ENCODE measurements around the gene BAIAP2L2. TPM values are rescaled to one million over a fixed set of nuclear protein-coding genes. Genes with fewer than 3 reads are reported as not detected.

Gene BAIAP2L2
- polyA plus RNA-seq, 2 of the 4 experiments (the other 2 are of a cell fraction), result 3.5 to 4.7 TPM

DNA sequence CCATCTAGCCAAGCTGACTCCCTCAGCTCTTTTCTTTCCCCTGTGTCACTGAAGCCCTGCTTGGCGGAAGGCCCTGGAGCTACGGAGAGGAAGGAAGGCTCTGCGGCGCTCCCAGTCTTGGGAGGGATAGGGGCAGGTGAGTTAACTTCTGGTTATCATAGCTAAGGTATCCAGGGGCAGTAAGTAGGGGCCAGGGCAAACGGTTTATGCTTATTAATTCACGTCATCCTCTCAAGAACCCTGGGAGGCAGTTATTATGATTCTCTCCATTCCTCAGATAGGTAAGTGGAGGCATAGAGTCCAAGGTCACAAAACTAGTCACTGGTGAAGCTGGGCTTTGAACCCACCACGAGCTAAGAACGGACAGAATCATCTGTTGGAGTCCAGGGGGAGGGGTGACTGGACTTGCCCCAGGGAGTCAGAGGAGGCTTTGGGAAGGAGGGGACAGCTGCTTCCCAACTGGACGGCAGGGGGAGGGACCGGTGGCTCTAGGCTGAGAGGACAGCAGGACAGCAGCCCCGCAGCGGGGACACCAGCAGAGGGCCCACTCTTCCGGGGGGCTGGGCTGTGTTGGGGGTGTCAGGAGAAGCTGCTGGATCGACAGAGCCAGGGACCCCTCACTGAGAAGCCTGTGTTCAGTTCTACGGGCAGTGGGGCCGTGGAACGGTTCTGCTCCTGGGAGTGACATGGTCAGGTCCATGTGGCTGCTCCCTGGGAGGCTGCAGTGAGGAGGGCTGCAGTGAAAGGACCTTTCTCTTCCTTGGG, 3.5 kb downstream of the BAIAP2L2 start:
- Histone ChIP-seq H3K4me3 (no peak overlapping the region), H3K4me1 (peaks cover 45% of the 10 kb centered on the region), H3K4me2 (no peak overlapping the region), H3K9me3 (no peaks in the 10 kb centered on the region), H3K27ac (peak overlapping the region; percentile 66 to 76; a peak in 4 of 6 replicates)
- TF ChIP-seq USF2 (IDR thresholded peaks at IDR 0.05) (no peak), HES2 (IDR thresholded peaks at IDR 0.05) (no peak), SMC3 (IDR thresholded peaks at IDR 0.05) (no peak), FOXS1 (CRISPR knock-in tag; IDR thresholded peaks at IDR 0.05) (no peak), RARB (CRISPR knock-in tag; IDR thresholded peaks at IDR 0.05) (no peak), CHD4 (IDR thresholded peaks at IDR 0.05; ENCODE audit: borderline replicate concordance) (no peak), KDM1A (IDR thresholded peaks at IDR 0.05; ENCODE audit: low read depth) (no peak), EHF (CRISPR knock-in tag; IDR thresholded peaks at IDR 0.05) (no peak), HOXB5 (CRISPR knock-in tag; IDR thresholded peaks at IDR 0.05) (no peak), TFCP2L1 (CRISPR knock-in tag; IDR thresholded peaks at IDR 0.05) (no peak), MYC (IDR thresholded peaks at IDR 0.05; ENCODE audit: borderline replicate concordance, low read length) (no peak), GATA3 (IDR thresholded peaks at IDR 0.05; ENCODE audit: borderline replicate concordance) (no peak), ESRRA (IDR thresholded peaks at IDR 0.05; ENCODE audit: borderline replicate concordance, low read length) (no peak), RFX5 (IDR thresholded peaks at IDR 0.05) (no peak)
- TF ChIP-seq, protein P1, sequence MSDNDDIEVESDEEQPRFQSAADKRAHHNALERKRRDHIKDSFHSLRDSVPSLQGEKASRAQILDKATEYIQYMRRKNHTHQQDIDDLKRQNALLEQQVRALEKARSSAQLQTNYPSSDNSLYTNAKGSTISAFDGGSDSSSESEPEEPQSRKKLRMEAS (IDR thresholded peaks at IDR 0.05), result no peak
- TF ChIP-seq, protein P2, sequence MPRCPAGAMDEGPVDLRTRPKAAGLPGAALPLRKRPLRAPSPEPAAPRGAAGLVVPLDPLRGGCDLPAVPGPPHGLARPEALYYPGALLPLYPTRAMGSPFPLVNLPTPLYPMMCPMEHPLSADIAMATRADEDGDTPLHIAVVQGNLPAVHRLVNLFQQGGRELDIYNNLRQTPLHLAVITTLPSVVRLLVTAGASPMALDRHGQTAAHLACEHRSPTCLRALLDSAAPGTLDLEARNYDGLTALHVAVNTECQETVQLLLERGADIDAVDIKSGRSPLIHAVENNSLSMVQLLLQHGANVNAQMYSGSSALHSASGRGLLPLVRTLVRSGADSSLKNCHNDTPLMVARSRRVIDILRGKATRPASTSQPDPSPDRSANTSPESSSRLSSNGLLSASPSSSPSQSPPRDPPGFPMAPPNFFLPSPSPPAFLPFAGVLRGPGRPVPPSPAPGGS (IDR thresholded peaks at IDR 0.05), result no peak
- FAIRE-seq (no peak), DNase-seq (ENCODE audit: low read depth in 1 of 2, low spot score in 1 of 2) (no peak), ATAC-seq (no peak)
- ChIA-PET CTCF (interaction anchor here (0.7 to 1.6 kb wide), 7 partner anchors 8 to 400 kb away, joined by 3 to 5 read pairs (median 3); no protein-coding TSS in a partner anchor), POLR2A (no interaction called here)
- WGBS (ENCODE audit: missing lambda C conversion rate), result 83% methylated on average over 16 of the region's 17 CpGs

DNA sequence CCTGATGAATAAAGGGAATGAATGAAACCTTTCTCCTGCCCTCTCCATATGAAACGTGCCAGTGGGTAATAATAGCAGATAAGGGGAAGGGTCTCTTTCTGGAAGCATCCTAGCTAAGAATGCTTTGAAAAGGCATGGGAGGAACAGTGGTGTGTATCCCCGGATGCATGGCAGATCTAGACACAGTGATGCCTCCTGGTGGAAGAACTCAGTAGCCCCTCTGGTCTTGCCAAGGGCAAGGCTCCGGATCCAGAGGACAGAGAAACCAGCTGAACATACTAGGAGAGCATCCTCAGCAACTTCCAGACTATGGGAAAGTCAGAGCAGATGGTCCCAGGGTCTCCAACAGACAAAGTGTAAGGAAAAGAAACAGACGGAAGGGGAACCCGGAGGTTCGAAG, 6.4 kb downstream of the BAIAP2L2 start:
- TF ChIP-seq RAD21 (conservative IDR thresholded peaks at IDR 0.05 in 1 of 2, IDR thresholded peaks at IDR 0.05 in 1 of 2) (peak in 1 of 2 experiments; percentile 28; a peak in 1 of 5 replicates), POLR2A (IDR thresholded peaks at IDR 0.05; ENCODE audit: low read length) (no peak), JUNB (IDR thresholded peaks at IDR 0.05) (no peak), BHLHE40 (IDR thresholded peaks at IDR 0.05; ENCODE audit: low read depth, low read length) (no peak), ZNF302 (CRISPR knock-in tag; IDR thresholded peaks at IDR 0.05) (no peak), MAZ (IDR thresholded peaks at IDR 0.05; ENCODE audit: borderline replicate concordance, low read depth, low read length) (no peak)
- ChIA-PET POLR2A (no interaction called here), CTCF (interaction anchor here (0.6 to 5.3 kb wide), 4 partner anchors 11 to 311 kb away, joined by 3 to 24 read pairs (median 4); no protein-coding TSS in a partner anchor)
- DNase-seq (ENCODE audit: low read depth in 1 of 2, low spot score in 1 of 2) (peak; percentile 44 to 50), ATAC-seq (peak; percentile 41 to 65; a peak in 4 of 6 replicates), FAIRE-seq (peak; percentile 7)
- Histone ChIP-seq H3K4me2 (no peak overlapping the region), H3K27ac (no peak overlapping the region), H3K4me3 (no peak overlapping the region), H3K9me3 (no peaks in the 10 kb centered on the region), H3K4me1 (peaks cover 20% of the 10 kb centered on the region)
- WGBS (ENCODE audit: missing lambda C conversion rate), result 73% methylated on average over 6 of the region's 6 CpGs

GRCh38 chr22:38103641-38104040, 6.8 kb downstream of the BAIAP2L2 start:
- Histone ChIP-seq H3K4me2 (no peak overlapping the region), H3K9me3 (no peaks in the 10 kb centered on the region), H3K4me1 (peaks cover 18% of the 10 kb centered on the region), H3K4me3 (no peak overlapping the region), H3K27ac (no peak overlapping the region)
- FAIRE-seq, result no peak
- ATAC-seq, result no peak
- no peak for DNase-seq (ENCODE audit: low read depth in 1 of 2, low spot score in 1 of 2)
- whole genome bisulfite sequencing (ENCODE audit: missing lambda C conversion rate), result 68% methylated on average over 8 of the region's 8 CpGs
- POLR2A ChIA-PET, result no interaction called here
- CTCF ChIA-PET, result interaction anchor here (0.6 to 5.3 kb wide), 4 partner anchors 11 to 311 kb away, joined by 3 to 24 read pairs (median 4); no protein-coding TSS in a partner anchor
- TF ChIP-seq REST (IDR thresholded peaks at IDR 0.05) (no peak), MAFK (IDR thresholded peaks at IDR 0.05; ENCODE audit: partially characterized antibody) (no peak), HOXA7 (CRISPR knock-in tag; IDR thresholded peaks at IDR 0.05) (no peak), FOSL2 (IDR thresholded peaks at IDR 0.05) (no peak), FOSL2 (CRISPR knock-in tag; IDR thresholded peaks at IDR 0.05) (no peak), USF2 (IDR thresholded peaks at IDR 0.05) (no peak)
- TF ChIP-seq, protein P3, sequence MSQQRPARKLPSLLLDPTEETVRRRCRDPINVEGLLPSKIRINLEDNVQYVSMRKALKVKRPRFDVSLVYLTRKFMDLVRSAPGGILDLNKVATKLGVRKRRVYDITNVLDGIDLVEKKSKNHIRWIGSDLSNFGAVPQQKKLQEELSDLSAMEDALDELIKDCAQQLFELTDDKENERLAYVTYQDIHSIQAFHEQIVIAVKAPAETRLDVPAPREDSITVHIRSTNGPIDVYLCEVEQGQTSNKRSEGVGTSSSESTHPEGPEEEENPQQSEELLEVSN (IDR thresholded peaks at IDR 0.05; ENCODE audit: borderline replicate concordance, low read depth), result no peak

All from A549 (cell line).